ENCODE measurements around the gene IL18RAP. TPM values are rescaled to one million over a fixed set of nuclear protein-coding genes. Genes with fewer than 3 reads are reported as not detected.

The IL18RAP gene
- polyA plus RNA-seq, 1 donor from 2014 or later = not detected

- H3K27me3 ChIP-seq (ENCODE audit: insufficient read depth, low read depth, low read length) = no peaks in the 10 kb centered on the region
- no peaks in the 10 kb centered on the region for H4K20me1 ChIP-seq (ENCODE audit: insufficient read depth)
- TF ChIP-seq REST (IDR thresholded peaks at IDR 0.05; ENCODE audit: borderline replicate concordance) = no peak
- no peak for TF ChIP-seq RAD21 (conservative IDR thresholded peaks at IDR 0.05)
- TF ChIP-seq SMC3 (conservative IDR thresholded peaks at IDR 0.05; ENCODE audit: poor library complexity) = no peak
- no peak for TF ChIP-seq MXI1 (conservative IDR thresholded peaks at IDR 0.05; ENCODE audit: poor library complexity, severe bottlenecking)
- TF ChIP-seq POLR2AphosphoS5 (IDR thresholded peaks at IDR 0.05) = no peak
- TF ChIP-seq CTCF (IDR thresholded peaks at IDR 0.05; ENCODE audit: poor library complexity, severe bottlenecking) = no peak
- TF ChIP-seq EP300 (conservative IDR thresholded peaks at IDR 0.05; ENCODE audit: poor library complexity, severe bottlenecking) = no peak
- TF ChIP-seq TAF1 (IDR thresholded peaks at IDR 0.05; ENCODE audit: low read depth) = no peak
- no peak for TF ChIP-seq EZH2 (IDR thresholded peaks at IDR 0.05; ENCODE audit: borderline replicate concordance, insufficient read depth, low read length, poor library complexity, severe bottlenecking)
- no peak overlapping the region for H3K9ac ChIP-seq (ENCODE audit: low read length)
- no peaks in the 10 kb centered on the region for H3F3A ChIP-seq (ENCODE audit: insufficient read depth, low read length, poor library complexity, severe bottlenecking)
- H3K4me3 ChIP-seq (ENCODE audit: low read length) = no peak overlapping the region
- no peak overlapping the region for H3K4me2 ChIP-seq (ENCODE audit: low read length)
- no peaks in the 10 kb centered on the region for H3K36me3 ChIP-seq (ENCODE audit: insufficient read depth, low read length)
- no peaks in the 10 kb centered on the region for H3K9me3 ChIP-seq (ENCODE audit: low read length)
- no peak overlapping the region for H2AFZ ChIP-seq (ENCODE audit: low read depth, low read length)
- no peaks in the 10 kb centered on the region for H3K9me2 ChIP-seq (ENCODE audit: insufficient read depth, low read length)
- no peak overlapping the region for H3K27ac ChIP-seq (ENCODE audit: low read length)
- H3K79me2 ChIP-seq (replicated peaks; ENCODE audit: insufficient read depth, low read length) = no peaks in the 10 kb centered on the region
Observed at GRCh38 chr2:102438578-102438977, 15.6 kb downstream of the IL18RAP start.

GRCh38 chr2:102439065-102439695, 16.2 kb downstream of the IL18RAP start:
- no peaks in the 10 kb centered on the region for H3K79me2 ChIP-seq (replicated peaks; ENCODE audit: insufficient read depth, low read length)
- H3K9me2 ChIP-seq (ENCODE audit: insufficient read depth, low read length) = no peaks in the 10 kb centered on the region
- no peaks in the 10 kb centered on the region for H3K27me3 ChIP-seq (ENCODE audit: insufficient read depth, low read depth, low read length)
- no peak overlapping the region for H3K27ac ChIP-seq (ENCODE audit: low read length)
- no peaks in the 10 kb centered on the region for H3K36me3 ChIP-seq (ENCODE audit: insufficient read depth, low read length)
- H3K4me3 ChIP-seq (ENCODE audit: low read length) = no peak overlapping the region
- no peak overlapping the region for H3K9ac ChIP-seq (ENCODE audit: low read length)
- H3F3A ChIP-seq (ENCODE audit: insufficient read depth, low read length, poor library complexity, severe bottlenecking) = no peaks in the 10 kb centered on the region
- H3K9me3 ChIP-seq (ENCODE audit: low read length) = no peaks in the 10 kb centered on the region
- TF ChIP-seq SMC3 (conservative IDR thresholded peaks at IDR 0.05; ENCODE audit: poor library complexity) (no peak), RAD21 (conservative IDR thresholded peaks at IDR 0.05) (no peak), POLR2AphosphoS5 (IDR thresholded peaks at IDR 0.05) (no peak), TAF1 (IDR thresholded peaks at IDR 0.05; ENCODE audit: low read depth) (no peak), EZH2 (IDR thresholded peaks at IDR 0.05; ENCODE audit: borderline replicate concordance, insufficient read depth, low read length, poor library complexity, severe bottlenecking) (no peak), EP300 (conservative IDR thresholded peaks at IDR 0.05; ENCODE audit: poor library complexity, severe bottlenecking) (no peak), CTCF (IDR thresholded peaks at IDR 0.05; ENCODE audit: poor library complexity, severe bottlenecking) (no peak), MXI1 (conservative IDR thresholded peaks at IDR 0.05; ENCODE audit: poor library complexity, severe bottlenecking) (no peak), REST (IDR thresholded peaks at IDR 0.05; ENCODE audit: borderline replicate concordance) (no peak)
- H2AFZ ChIP-seq (ENCODE audit: low read depth, low read length) = no peak overlapping the region
- no peaks in the 10 kb centered on the region for H4K20me1 ChIP-seq (ENCODE audit: insufficient read depth)
- no peak overlapping the region for H3K4me2 ChIP-seq (ENCODE audit: low read length)

Measured in neural cell (in vitro differentiated cells).